HG02885 (cell line): Measurements from ENCODE around the gene EFHC1.
"Not testable (repeated sequence)": the region's sequence is repeated elsewhere in the genome, so short reads cannot be mapped to it uniquely, and the experiment has no call there.

Experiments
- ATAC-seq: cut with Tn5 transposase; IDR thresholded peaks from one replicate; pipeline ENCODE4 v1.9.1; 2021; ENCODE audit warnings: mild to moderate bottlenecking; ENCODE audit not compliant: unreplicated experiment, poor library complexity

Gene EFHC1

GRCh38 chr6:52433294-52433693, 13.2 kb downstream of the EFHC1 start:
- ATAC-seq = not testable (repeated sequence)

GRCh38 chr6:52435345-52435744, 15.2 kb downstream of the EFHC1 start:
- no peak for ATAC-seq

GRCh38 chr6:52438926-52439325, 18.8 kb downstream of the EFHC1 start:
- no peak for ATAC-seq

GRCh38 chr6:52454556-52454955, 34.4 kb downstream of the EFHC1 start:
- ATAC-seq = no peak

GRCh38 chr6:52457096-52457495, 37.0 kb downstream of the EFHC1 start:
- no peak for ATAC-seq

- ATAC-seq = not testable (repeated sequence)
Measured at GRCh38 chr6:52461194-52461593, 41.1 kb downstream of the EFHC1 start.

GRCh38 chr6:52474173-52474572, 54.0 kb downstream of the EFHC1 start:
- ATAC-seq = no peak

- no peak for ATAC-seq
Measured at GRCh38 chr6:52475307-52475706, 55.2 kb downstream of the EFHC1 start.

- ATAC-seq = no peak
Measured at GRCh38 chr6:52482903-52483670, 62.9 kb downstream of the EFHC1 start.

- ATAC-seq = no peak
Measured at GRCh38 chr6:52483671-52484003, 63.5 kb downstream of the EFHC1 start.

- ATAC-seq = no peak
Measured at GRCh38 chr6:52489881-52490280, 69.7 kb downstream of the EFHC1 start.

- peak; percentile 79 for ATAC-seq
Measured at GRCh38 chr6:52491203-52492069, 71.3 kb downstream of the EFHC1 start.

GRCh38 chr6:52493669-52494068, 73.5 kb downstream of the EFHC1 start:
- no peak for ATAC-seq

GRCh38 chr6:52494298-52495072, 74.3 kb downstream of the EFHC1 start:
- no peak for ATAC-seq

- ATAC-seq = no peak
Measured at GRCh38 chr6:52495922-52496321, 75.8 kb downstream of the EFHC1 start.

- ATAC-seq = no peak
Measured at GRCh38 chr6:52496631-52497030, 76.5 kb downstream of the EFHC1 start.

GRCh38 chr6:52497652-52498408, 77.7 kb downstream of the EFHC1 start:
- ATAC-seq = peak; percentile 85

- ATAC-seq = peak; percentile 53
Measured at GRCh38 chr6:52498538-52499017, 78.4 kb downstream of the EFHC1 start.

- ATAC-seq = no peak
Measured at GRCh38 chr6:52499026-52499425, 78.9 kb downstream of the EFHC1 start.

GRCh38 chr6:52499681-52500236, 79.6 kb downstream of the EFHC1 start:
- no peak for ATAC-seq
